Glutamatergic neuron (in vitro differentiated cells): ENCODE data around the gene FHIT. TPM values are rescaled to one million over a fixed set of nuclear protein-coding genes. Genes with fewer than 3 reads are reported as not detected.

ENCODE experiments used
- DNase-seq: peaks from one replicate; pipeline ENCODE4 v3.0.0; 2022
- H3K27ac Mint-ChIP-seq: one replicate; pipeline ENCODE4 v1.8.0; 2020; ENCODE audit warnings: mild to moderate bottlenecking, mixed read lengths, inconsistent platforms; ENCODE audit not compliant: unreplicated experiment
- H3K27me3 Mint-ChIP-seq: one replicate; pipeline ENCODE4 v1.8.0; 2020; ENCODE audit warnings: mild to moderate bottlenecking, moderate library complexity, mixed read lengths, inconsistent platforms; ENCODE audit not compliant: unreplicated experiment
- H3K36me3 Mint-ChIP-seq: one replicate; pipeline ENCODE4 v1.8.0; 2020; ENCODE audit warnings: mild to moderate bottlenecking, mixed read lengths, inconsistent platforms; ENCODE audit not compliant: unreplicated experiment
- H3K4me1 Mint-ChIP-seq: one replicate; pipeline ENCODE4 v1.8.0; 2020; ENCODE audit warnings: mild to moderate bottlenecking, low read depth, mixed read lengths, inconsistent platforms; ENCODE audit not compliant: unreplicated experiment
- H3K4me3 Mint-ChIP-seq: one replicate; pipeline ENCODE4 v1.8.0; 2020; ENCODE audit warnings: mild to moderate bottlenecking, mixed read lengths, inconsistent platforms; ENCODE audit not compliant: unreplicated experiment
- H3K9me3 Mint-ChIP-seq: one replicate; pipeline ENCODE4 v1.8.0; 2020; ENCODE audit warnings: mild to moderate bottlenecking, moderate library complexity, mixed read lengths, inconsistent platforms; ENCODE audit not compliant: unreplicated experiment
- total RNA-seq: library from RNA; stranded (reverse); fragmentation: NEBNext Ultra II Directional; extraction: Animal tissue kit (Norgen Biotek cat#: 25700); gene quantifications from one replicate; pipeline ENCODE4 v1.2.1, GENCODE V29; 2021; ENCODE audit not compliant: unreplicated experiment
- TF ChIP-seq, protein P1 (sequence below): fragments of 200-600 bp; sonication (generic); IDR thresholded peaks from one replicate; pipeline ENCODE4 v1.5.0; 2021; ENCODE audit not compliant: partially characterized antibody, unreplicated experiment

Gene FHIT
- total RNA-seq, 1 donor from 2014 or later = 15.2 TPM

DNA sequence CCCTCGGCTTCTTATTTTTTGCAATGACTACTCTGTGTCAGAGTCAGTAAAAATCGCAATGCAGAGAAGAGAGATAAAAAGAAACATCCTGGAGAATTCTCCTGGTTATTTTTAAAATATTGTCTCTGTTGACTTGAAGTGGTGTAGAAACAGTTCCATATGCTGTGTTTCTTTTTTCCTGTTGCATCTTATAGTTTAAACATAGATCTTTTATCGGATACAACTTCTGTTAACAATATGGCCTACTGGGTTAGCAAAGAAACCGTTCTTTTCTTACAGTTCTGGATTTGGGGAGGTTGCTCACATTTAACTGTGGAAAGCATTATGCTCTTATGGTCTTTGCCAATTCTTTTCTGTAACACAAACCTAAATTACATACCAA, 1432.3 kb downstream of the FHIT start:
- H3K27me3 Mint-ChIP-seq = no peaks in the 10 kb centered on the region
- peaks cover 46% of the 10 kb centered on the region for H3K4me1 Mint-ChIP-seq
- TF ChIP-seq, protein P1, sequence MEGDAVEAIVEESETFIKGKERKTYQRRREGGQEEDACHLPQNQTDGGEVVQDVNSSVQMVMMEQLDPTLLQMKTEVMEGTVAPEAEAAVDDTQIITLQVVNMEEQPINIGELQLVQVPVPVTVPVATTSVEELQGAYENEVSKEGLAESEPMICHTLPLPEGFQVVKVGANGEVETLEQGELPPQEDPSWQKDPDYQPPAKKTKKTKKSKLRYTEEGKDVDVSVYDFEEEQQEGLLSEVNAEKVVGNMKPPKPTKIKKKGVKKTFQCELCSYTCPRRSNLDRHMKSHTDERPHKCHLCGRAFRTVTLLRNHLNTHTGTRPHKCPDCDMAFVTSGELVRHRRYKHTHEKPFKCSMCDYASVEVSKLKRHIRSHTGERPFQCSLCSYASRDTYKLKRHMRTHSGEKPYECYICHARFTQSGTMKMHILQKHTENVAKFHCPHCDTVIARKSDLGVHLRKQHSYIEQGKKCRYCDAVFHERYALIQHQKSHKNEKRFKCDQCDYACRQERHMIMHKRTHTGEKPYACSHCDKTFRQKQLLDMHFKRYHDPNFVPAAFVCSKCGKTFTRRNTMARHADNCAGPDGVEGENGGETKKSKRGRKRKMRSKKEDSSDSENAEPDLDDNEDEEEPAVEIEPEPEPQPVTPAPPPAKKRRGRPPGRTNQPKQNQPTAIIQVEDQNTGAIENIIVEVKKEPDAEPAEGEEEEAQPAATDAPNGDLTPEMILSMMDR = no peak
- H3K9me3 Mint-ChIP-seq = peaks cover 10% of the 10 kb centered on the region
- H3K36me3 Mint-ChIP-seq = peaks cover 7% of the 10 kb centered on the region
- H3K27ac Mint-ChIP-seq = no peak overlapping the region
- no peak overlapping the region for H3K4me3 Mint-ChIP-seq
- no peak for DNase-seq

DNA sequence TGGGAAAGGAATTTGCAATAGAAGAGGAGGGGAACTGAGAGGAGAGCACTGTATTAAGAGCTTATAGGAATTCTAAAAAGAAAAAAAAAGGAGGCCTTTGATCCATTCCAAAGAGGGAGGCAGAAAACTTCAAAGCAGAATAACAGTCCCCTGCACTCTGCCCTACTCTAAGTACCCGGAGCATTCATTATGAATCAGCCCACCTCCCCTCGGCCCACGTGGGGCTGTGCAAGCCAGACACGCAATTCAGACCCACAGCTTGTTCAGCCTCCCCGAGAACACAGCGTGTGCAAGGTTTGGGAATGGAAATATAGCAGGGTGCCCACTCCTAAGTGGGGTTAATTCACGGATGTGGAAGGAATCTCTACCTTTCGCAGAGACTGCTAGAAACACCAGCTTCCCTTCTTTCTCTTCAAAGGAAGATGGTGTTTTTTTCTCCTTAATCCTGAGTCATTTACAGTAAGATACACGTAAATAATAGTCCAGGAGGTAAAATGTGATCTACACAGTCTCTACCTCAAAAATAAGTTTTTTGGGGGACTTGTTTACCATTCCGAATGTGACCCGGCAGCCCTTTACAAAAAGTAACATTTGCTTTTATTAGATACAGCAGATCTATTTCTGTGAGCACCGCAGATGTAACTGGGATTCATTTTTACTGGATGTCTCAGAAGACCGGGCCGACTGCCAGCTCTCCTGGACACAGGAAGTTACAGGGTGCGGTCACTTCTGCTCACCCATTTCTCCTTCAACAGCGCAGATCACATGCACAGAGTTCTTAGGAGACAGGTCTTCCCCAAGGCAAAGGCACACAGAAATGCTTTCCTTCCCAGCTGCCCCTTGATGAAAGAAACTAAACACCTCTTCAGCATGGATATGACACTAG, 1433.0 kb downstream of the FHIT start:
- peaks cover 10% of the 10 kb centered on the region for H3K9me3 Mint-ChIP-seq
- TF ChIP-seq, protein P1 = no peak
- H3K27me3 Mint-ChIP-seq = no peaks in the 10 kb centered on the region
- H3K36me3 Mint-ChIP-seq = peaks cover 6% of the 10 kb centered on the region
- peak overlapping the region; percentile 56 for H3K27ac Mint-ChIP-seq
- DNase-seq = peak; percentile 29
- no peak overlapping the region for H3K4me3 Mint-ChIP-seq
- peaks cover 48% of the 10 kb centered on the region for H3K4me1 Mint-ChIP-seq

DNA sequence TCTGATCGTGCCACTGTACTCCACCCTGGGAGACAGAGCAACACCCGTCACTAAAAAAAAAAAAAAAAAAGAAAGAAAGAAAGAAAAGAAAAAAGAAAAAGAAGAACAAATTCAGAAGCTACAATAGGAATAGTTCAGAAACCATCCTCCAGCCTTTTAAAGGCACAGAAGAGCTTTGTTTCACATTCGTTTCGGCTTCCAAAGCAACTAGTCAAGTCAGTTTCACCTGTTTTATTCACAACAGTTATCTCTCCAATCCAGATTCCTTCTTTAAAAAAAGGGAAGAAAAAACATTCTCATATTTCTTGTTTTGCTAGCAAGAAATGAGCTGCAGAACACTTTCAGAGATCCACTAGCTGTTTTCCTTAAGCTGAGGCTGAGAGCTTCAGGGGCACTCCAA, 1433.7 kb downstream of the FHIT start:
- Mint-ChIP-seq H3K4me3 (no peak overlapping the region), H3K36me3 (no peaks in the 10 kb centered on the region), H3K4me1 (peaks cover 55% of the 10 kb centered on the region), H3K9me3 (peaks cover 8% of the 10 kb centered on the region), H3K27me3 (no peaks in the 10 kb centered on the region), H3K27ac (peak overlapping the region; percentile 95)
- DNase-seq = no peak
- TF ChIP-seq, protein P1 = no peak

DNA sequence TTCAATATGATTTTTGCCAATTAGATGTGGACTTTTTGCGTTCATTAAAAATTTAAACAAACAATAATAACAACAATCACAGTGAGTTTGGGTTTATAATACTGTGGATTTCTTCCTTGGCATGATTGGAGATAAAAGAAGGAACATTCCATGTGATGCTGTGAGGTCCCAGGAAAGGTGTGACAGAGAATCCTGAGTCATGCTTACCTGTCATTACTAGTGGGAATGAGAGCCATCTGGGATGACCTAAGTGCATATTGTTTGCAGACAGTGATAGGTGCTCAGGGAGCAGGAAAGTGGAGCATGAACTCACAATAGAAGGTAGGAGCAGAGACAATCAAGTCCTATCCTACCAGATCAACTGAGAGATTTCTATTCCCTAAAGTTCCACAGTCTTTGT, 1434.9 kb downstream of the FHIT start:
- H3K27ac Mint-ChIP-seq = peak overlapping the region; percentile 95
- peaks cover 6% of the 10 kb centered on the region for H3K9me3 Mint-ChIP-seq
- no peaks in the 10 kb centered on the region for H3K27me3 Mint-ChIP-seq
- TF ChIP-seq, protein P1 = no peak
- H3K4me1 Mint-ChIP-seq = peaks cover 65% of the 10 kb centered on the region
- H3K36me3 Mint-ChIP-seq = no peaks in the 10 kb centered on the region
- H3K4me3 Mint-ChIP-seq = no peak overlapping the region
- no peak for DNase-seq

DNA sequence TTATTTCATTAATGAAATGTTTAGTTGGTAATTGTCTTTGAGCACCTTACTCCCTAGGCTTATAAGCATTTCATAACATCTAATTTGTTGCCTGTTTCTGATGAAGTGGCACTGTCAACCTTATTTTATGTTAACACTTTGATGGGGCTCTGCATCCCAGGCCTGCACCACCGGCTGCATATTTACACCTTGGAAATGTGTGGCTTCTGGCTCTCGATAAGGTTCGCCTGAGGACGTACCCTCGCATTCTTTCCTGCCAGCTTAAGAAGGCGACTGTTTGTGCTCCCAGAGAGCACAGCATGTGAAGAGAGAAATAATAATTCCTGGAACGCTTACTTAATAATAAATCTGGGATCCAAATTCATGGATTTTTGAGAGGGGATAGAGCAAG, 1438.1 kb downstream of the FHIT start:
- H3K4me1 Mint-ChIP-seq = peaks cover 59% of the 10 kb centered on the region
- TF ChIP-seq, protein P1 = no peak
- H3K9me3 Mint-ChIP-seq = peaks cover 6% of the 10 kb centered on the region
- no peaks in the 10 kb centered on the region for H3K27me3 Mint-ChIP-seq
- DNase-seq = no peak
- no peaks in the 10 kb centered on the region for H3K36me3 Mint-ChIP-seq
- no peak overlapping the region for H3K27ac Mint-ChIP-seq
- no peak overlapping the region for H3K4me3 Mint-ChIP-seq
